ENCODE measurements around the gene MEIS2. TPM values are rescaled to one million over a fixed set of nuclear protein-coding genes. Genes with fewer than 3 reads are reported as not detected.

MEIS2 gene
- total RNA-seq, 6 donors from 2014 or later: 13.7 to 53.4 (median 21.4) TPM

DNA sequence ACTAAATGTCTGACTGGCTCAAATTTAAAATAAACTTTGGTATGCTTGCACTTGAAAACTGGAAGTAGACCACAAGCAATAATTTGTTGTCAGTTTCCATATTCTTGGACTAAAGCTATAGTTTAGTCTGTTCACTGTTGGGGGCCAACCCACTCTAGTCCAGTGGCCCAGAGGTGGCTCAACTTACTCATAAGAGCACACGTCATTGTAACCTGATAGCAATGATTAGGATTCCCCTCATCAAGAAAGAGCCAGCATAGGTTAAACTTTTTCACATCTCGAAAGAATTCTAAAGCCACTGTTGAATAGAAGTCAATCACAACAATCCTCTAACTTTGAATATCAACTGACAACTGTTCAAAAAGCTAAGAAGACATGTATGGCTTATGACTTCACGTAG lies 147.0 kb downstream of the MEIS2 start:
- H3K27ac ChIP-seq: no peak overlapping the region
- DNase-seq (no peak), ATAC-seq (ENCODE audit: low FRiP score in 2 of 2) (no peak)
- H3K27me3 ChIP-seq: no peaks in the 10 kb centered on the region
- no peak overlapping the region for H3K4me3 ChIP-seq
- H3K36me3 ChIP-seq: no peaks in the 10 kb centered on the region
- TF ChIP-seq, protein P1, sequence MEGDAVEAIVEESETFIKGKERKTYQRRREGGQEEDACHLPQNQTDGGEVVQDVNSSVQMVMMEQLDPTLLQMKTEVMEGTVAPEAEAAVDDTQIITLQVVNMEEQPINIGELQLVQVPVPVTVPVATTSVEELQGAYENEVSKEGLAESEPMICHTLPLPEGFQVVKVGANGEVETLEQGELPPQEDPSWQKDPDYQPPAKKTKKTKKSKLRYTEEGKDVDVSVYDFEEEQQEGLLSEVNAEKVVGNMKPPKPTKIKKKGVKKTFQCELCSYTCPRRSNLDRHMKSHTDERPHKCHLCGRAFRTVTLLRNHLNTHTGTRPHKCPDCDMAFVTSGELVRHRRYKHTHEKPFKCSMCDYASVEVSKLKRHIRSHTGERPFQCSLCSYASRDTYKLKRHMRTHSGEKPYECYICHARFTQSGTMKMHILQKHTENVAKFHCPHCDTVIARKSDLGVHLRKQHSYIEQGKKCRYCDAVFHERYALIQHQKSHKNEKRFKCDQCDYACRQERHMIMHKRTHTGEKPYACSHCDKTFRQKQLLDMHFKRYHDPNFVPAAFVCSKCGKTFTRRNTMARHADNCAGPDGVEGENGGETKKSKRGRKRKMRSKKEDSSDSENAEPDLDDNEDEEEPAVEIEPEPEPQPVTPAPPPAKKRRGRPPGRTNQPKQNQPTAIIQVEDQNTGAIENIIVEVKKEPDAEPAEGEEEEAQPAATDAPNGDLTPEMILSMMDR (IDR thresholded peaks at IDR 0.05): no peak
- TF ChIP-seq POLR2A (IDR thresholded peaks at IDR 0.05) (no peak), POLR2AphosphoS5 (IDR thresholded peaks at IDR 0.05) (no peak), EP300 (IDR thresholded peaks at IDR 0.05) (no peak)
- no peaks in the 10 kb centered on the region for H3K9me3 ChIP-seq
- WGBS, 2 donors: 76 to 97% methylated on average over 2 to 3 of the region's 3 CpGs
- peaks cover 0 to 5% (median 0%) of the 10 kb centered on the region in 4 donors for H3K4me1 ChIP-seq

DNA sequence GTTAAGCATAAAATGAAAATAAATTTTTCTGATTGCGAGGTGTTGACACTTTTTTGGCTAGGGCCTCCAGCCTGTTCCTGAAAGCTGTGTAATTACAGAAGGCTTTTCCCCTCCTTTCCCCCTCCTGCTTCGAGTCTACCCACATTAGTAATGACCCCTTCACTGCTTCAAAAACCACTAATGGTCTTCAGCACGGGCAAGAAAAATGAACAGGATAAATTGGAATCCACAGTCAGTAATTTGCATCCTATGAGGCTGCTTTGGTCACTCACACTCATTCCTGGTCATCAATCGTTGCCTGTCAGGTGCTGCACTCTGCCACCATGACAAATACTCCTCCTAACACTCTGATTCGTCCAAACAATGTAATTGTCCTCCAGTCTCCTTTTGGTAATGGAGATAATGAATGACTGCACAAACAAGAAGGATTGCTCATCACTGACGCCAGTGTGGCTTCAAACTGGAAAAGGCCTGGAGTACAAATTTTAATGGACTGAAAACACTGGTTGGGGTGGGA lies 148.6 kb downstream of the MEIS2 start:
- H3K27ac ChIP-seq: no peak overlapping the region
- TF ChIP-seq, protein P1 (IDR thresholded peaks at IDR 0.05): no peak
- TF ChIP-seq EP300 (IDR thresholded peaks at IDR 0.05) (no peak), POLR2A (IDR thresholded peaks at IDR 0.05) (no peak), POLR2AphosphoS5 (IDR thresholded peaks at IDR 0.05) (no peak)

DNA sequence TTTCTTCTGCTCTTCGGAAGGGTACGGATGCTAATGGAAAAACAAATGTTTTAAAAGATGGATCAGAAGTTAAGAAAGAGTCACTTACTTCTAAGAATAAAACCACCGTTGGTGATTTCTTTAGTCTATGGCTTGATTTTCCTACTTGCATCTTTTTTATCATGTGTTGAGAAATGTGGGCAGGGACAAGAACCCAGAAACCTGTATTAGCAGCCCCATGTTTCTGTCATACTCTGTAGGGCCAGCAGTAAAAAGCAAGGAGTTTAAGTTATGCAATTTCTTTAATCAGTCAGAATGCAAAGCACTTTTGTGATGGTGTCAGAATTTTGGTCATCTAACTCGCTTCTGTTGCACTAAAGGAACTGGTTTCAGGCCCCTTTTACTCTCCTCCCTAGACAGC lies 150.0 kb downstream of the MEIS2 start:
- WGBS, 2 donors: 85 to 91% methylated on average over 4 of the region's 4 CpGs
- peaks cover 0 to 5% (median 0%) of the 10 kb centered on the region in 4 donors for H3K4me1 ChIP-seq
- no peaks in the 10 kb centered on the region for H3K36me3 ChIP-seq
- ATAC-seq (ENCODE audit: low FRiP score in 2 of 2) (no peak), DNase-seq (no peak)
- TF ChIP-seq POLR2A (IDR thresholded peaks at IDR 0.05) (no peak), EP300 (IDR thresholded peaks at IDR 0.05) (no peak), POLR2AphosphoS5 (IDR thresholded peaks at IDR 0.05) (no peak)
- TF ChIP-seq, protein P1 (IDR thresholded peaks at IDR 0.05): no peak
- H3K27me3 ChIP-seq: no peaks in the 10 kb centered on the region
- H3K4me3 ChIP-seq: no peak overlapping the region
- no peaks in the 10 kb centered on the region for H3K9me3 ChIP-seq
- no peak overlapping the region for H3K27ac ChIP-seq

More for the DNA sequence above, 148.6 kb downstream of the MEIS2 start:
- H3K4me1 ChIP-seq: peaks cover 0 to 5% (median 0%) of the 10 kb centered on the region in 4 donors
- 42 to 44% methylated on average over 6 of the region's 6 CpGs for WGBS, 2 donors
- no peak for DNase-seq
- H3K36me3 ChIP-seq: no peaks in the 10 kb centered on the region
- no peaks in the 10 kb centered on the region for H3K9me3 ChIP-seq
- no peak overlapping the region for H3K4me3 ChIP-seq
- no peaks in the 10 kb centered on the region for H3K27me3 ChIP-seq
- no peak for ATAC-seq (ENCODE audit: low FRiP score in 2 of 2)

DNA sequence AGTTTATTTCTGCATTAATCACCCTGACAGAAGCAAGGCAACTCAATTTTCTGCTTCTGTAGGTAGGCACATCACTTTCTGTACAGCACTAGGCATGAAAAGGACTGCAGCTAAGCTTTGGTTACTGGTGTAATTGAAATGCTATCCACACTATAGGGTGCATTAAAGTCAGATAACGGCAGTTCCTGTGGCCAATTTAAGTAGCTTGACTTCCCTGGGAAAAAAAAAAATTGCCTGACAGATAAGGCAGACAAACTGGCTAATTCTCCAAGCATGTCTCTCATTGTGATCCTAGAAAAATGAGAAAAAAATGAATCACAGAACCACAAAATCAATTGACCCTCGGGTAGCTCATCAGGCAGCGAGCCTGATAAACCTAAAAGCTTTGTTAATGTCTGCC lies 151.4 kb downstream of the MEIS2 start:
- TF ChIP-seq POLR2A (IDR thresholded peaks at IDR 0.05) (no peak), POLR2AphosphoS5 (IDR thresholded peaks at IDR 0.05) (no peak), EP300 (IDR thresholded peaks at IDR 0.05) (no peak)
- TF ChIP-seq, protein P1 (IDR thresholded peaks at IDR 0.05): no peak
- no peak for ATAC-seq (ENCODE audit: low FRiP score in 2 of 2)
- no peaks in the 10 kb centered on the region for H3K9me3 ChIP-seq
- H3K27ac ChIP-seq: no peak overlapping the region
- peaks cover 0 to 5% (median 0%) of the 10 kb centered on the region in 4 donors for H3K4me1 ChIP-seq
- WGBS, 2 donors: 84 to 87% methylated on average over 3 of the region's 3 CpGs
- H3K27me3 ChIP-seq: no peaks in the 10 kb centered on the region
- no peaks in the 10 kb centered on the region for H3K36me3 ChIP-seq
- H3K4me3 ChIP-seq: no peak overlapping the region
- DNase-seq: no peak
